Measurements from ENCODE around the gene ADGRL2. TPM values are rescaled to one million over a fixed set of nuclear protein-coding genes. Genes with fewer than 3 reads are reported as not detected.

Gene ADGRL2
- total RNA-seq, 1 donor from 2014 or later, result not detected

DNA sequence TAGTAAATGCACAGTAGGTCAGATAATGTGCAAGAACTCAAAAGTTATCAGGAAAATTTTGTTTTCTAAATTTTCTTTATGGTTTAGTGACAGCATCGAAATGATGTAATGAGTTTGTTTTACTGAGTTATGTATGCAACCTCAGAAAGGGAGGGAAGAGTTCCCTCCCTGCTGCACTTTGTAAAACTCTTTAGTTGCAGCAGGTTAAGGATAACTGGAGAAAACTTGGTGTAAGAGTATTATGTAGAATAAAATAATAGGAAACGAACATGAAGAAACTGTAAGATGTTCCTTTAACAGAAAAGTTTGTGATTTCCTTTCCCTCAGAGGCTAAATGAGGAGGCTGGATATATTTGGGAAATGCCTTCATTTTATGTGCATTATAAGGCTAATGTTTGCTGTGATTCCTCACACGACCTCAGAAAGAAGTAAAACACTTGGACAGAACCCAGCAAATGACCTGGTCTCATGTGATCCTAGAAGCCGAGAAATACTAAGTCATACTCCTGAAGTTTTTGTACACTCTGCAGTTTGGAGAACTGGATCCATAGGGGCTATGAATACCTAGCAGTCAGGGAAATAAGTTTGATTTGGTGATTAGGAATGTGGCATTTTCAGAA is 35.4 kb downstream of the ADGRL2 start:
- TF ChIP-seq, protein P1, sequence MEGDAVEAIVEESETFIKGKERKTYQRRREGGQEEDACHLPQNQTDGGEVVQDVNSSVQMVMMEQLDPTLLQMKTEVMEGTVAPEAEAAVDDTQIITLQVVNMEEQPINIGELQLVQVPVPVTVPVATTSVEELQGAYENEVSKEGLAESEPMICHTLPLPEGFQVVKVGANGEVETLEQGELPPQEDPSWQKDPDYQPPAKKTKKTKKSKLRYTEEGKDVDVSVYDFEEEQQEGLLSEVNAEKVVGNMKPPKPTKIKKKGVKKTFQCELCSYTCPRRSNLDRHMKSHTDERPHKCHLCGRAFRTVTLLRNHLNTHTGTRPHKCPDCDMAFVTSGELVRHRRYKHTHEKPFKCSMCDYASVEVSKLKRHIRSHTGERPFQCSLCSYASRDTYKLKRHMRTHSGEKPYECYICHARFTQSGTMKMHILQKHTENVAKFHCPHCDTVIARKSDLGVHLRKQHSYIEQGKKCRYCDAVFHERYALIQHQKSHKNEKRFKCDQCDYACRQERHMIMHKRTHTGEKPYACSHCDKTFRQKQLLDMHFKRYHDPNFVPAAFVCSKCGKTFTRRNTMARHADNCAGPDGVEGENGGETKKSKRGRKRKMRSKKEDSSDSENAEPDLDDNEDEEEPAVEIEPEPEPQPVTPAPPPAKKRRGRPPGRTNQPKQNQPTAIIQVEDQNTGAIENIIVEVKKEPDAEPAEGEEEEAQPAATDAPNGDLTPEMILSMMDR (IDR thresholded peaks at IDR 0.05), result no peak
- DNase-seq, result no peak
- POLR2A ChIA-PET, result no interaction called here
- Mint-ChIP-seq H3K36me3 (ENCODE audit: low read depth) (no peaks in the 10 kb centered on the region), H3K4me3 (no peak overlapping the region), H3K27ac (no peak overlapping the region), H3K4me1 (no peaks in the 10 kb centered on the region), H3K27me3 (no peaks in the 10 kb centered on the region), H3K9me3 (no peaks in the 10 kb centered on the region)
- intact Hi-C loops (cut with micrococcal nuclease), result no loop called here
- CTCF ChIA-PET, result no interaction called here
- ATAC-seq (ENCODE audit: low read depth), result no peak

DNA sequence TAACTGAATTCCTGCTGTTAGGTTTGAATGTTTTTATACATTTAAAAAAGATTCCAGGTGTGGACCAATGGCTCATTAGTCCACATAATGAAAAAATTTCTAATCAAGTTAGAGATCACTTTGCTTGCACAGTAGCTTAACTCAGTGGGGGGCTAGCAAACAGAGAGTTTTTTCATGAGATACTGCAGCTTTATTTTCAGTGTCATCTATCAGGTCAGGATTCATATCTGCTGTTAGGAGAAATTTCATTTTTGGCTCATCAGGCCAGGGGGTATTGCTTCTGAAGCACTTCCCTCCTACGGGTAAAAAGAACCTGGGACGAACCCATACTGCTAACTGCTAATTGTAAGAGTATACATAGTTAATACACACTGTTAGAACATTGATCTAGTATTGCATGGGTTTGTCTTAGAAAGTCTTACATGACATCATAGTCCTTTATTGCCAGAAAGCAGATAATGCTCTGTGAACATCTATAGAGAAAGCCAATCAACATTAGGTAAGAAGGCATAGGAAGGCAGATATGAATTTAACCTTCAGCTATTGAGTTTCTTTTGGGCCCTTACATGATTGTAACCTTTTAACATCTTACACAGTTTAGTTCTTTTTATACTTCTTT is 38.0 kb downstream of the ADGRL2 start:
- no peaks in the 10 kb centered on the region for H3K27me3 Mint-ChIP-seq
- H3K4me1 Mint-ChIP-seq, result no peaks in the 10 kb centered on the region
- no peaks in the 10 kb centered on the region for H3K36me3 Mint-ChIP-seq (ENCODE audit: low read depth)
- ChIA-PET POLR2A (no interaction called here), CTCF (no interaction called here)
- no peak for ATAC-seq (ENCODE audit: low read depth)
- DNase-seq, result no peak
- TF ChIP-seq, protein P1 (IDR thresholded peaks at IDR 0.05), result no peak
- intact Hi-C loops (cut with micrococcal nuclease), result no loop called here
- H3K9me3 Mint-ChIP-seq, result no peaks in the 10 kb centered on the region
- no peak overlapping the region for H3K27ac Mint-ChIP-seq
- no peak overlapping the region for H3K4me3 Mint-ChIP-seq

DNA sequence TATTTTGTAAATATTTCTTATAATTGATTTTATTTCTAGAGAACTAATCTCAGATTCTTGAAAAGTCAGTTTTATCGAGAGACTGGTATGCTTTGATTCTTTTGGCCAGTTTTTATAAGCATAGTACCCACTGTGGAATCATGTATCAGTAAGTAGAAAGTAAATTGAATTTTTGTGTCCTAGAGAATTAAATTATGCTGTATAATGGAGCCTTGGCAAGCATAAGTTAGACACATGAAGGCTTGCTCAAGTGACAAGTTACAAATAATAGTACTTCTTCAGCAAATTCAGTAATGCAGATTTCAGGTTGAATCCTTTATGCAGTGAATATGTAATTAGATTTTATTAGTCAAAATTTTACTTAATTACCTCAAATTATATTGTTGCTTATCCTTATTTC is 40.1 kb downstream of the ADGRL2 start:
- Mint-ChIP-seq H3K27me3 (no peaks in the 10 kb centered on the region), H3K36me3 (ENCODE audit: low read depth) (no peaks in the 10 kb centered on the region), H3K27ac (no peak overlapping the region), H3K9me3 (no peaks in the 10 kb centered on the region), H3K4me3 (no peak overlapping the region), H3K4me1 (no peaks in the 10 kb centered on the region)
- TF ChIP-seq, protein P1 (IDR thresholded peaks at IDR 0.05), result no peak
- intact Hi-C loops (cut with micrococcal nuclease), result no loop called here
- DNase-seq (no peak), ATAC-seq (ENCODE audit: low read depth) (no peak)
- POLR2A ChIA-PET, result no interaction called here
- CTCF ChIA-PET, result no interaction called here

DNA sequence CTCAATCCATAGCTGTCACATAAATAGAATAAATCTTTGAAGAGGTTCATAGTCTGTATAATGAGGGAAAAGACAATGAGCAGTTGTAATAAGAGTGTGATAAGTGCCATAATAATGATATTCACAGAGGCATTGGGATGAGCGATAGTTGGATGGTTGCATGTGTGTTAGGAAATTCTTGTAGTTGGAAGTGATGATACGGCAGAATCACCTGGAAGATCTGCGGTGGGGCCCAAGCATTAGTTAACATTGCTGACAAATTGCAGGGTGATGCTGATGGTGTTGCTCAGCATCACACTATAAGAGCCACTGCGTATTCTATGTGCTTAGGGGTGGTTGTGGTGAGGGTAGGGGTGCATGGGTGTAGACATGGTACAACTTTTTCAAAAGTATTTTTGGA is 41.1 kb downstream of the ADGRL2 start:
- no peaks in the 10 kb centered on the region for H3K36me3 Mint-ChIP-seq (ENCODE audit: low read depth)
- TF ChIP-seq, protein P1 (IDR thresholded peaks at IDR 0.05), result no peak
- ChIA-PET CTCF (no interaction called here), POLR2A (no interaction called here)
- H3K27me3 Mint-ChIP-seq, result no peaks in the 10 kb centered on the region
- intact Hi-C loops (cut with micrococcal nuclease), result no loop called here
- H3K4me1 Mint-ChIP-seq, result no peaks in the 10 kb centered on the region
- no peak overlapping the region for H3K27ac Mint-ChIP-seq
- ATAC-seq (ENCODE audit: low read depth), result no peak
- no peak for DNase-seq
- no peaks in the 10 kb centered on the region for H3K9me3 Mint-ChIP-seq
- H3K4me3 Mint-ChIP-seq, result no peak overlapping the region

DNA sequence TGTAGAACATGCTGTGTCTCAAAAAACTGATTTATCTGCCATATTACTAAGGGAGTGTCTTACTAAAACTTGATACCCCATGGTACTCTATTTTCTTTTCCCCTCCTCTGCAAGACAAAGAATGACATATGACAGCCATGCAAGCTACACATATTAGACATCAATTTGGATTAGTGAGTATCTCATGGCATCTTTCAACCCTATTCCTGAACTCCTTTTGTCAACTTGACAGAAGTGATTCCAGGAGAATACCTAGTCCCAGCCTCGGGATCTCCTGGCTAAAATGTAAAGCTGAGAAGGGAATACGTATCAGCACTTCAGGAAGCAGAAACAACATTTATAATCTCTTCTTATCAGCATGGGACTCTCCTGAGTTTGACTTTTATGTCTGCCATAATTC is 43.7 kb downstream of the ADGRL2 start:
- Mint-ChIP-seq H3K4me3 (no peak overlapping the region), H3K27ac (no peak overlapping the region), H3K9me3 (no peaks in the 10 kb centered on the region), H3K4me1 (no peaks in the 10 kb centered on the region), H3K36me3 (ENCODE audit: low read depth) (no peaks in the 10 kb centered on the region), H3K27me3 (no peaks in the 10 kb centered on the region)
- ChIA-PET CTCF (no interaction called here), POLR2A (no interaction called here)
- no peak for ATAC-seq (ENCODE audit: low read depth)
- no peak for DNase-seq
- intact Hi-C loops (cut with micrococcal nuclease), result no loop called here
- TF ChIP-seq, protein P1 (IDR thresholded peaks at IDR 0.05), result no peak

Data from activated B cell treated with CpG ODN at 0.5 μM for 24 hours (primary cell).